Testis (tissue), 2 donors: ENCODE results near the gene ODAD2.

Experiments used
- CTCF ChIP-seq, 3 experiments: fragments of 450-650 bp in 2 of 3; fragments of 200-600 bp in 1 of 3; sonication (generic) in 1 of 3; IDR thresholded peaks; one replicate each; pipeline ENCODE4 v1.5.1; 2016 to 2019; ENCODE audit warnings: antibody characterized with exemption in 3 of 3, mild to moderate bottlenecking in 2 of 3, moderate library complexity in 1 of 3
- POLR2A ChIP-seq: fragments of 450-650 bp; IDR thresholded peaks from one replicate; pipeline ENCODE4 v1.6.1; 2017; ENCODE audit warnings: antibody characterized with exemption, mild to moderate bottlenecking, moderate library complexity

- TF ChIP-seq CTCF (IDR thresholded peaks at IDR 0.05) (no peak), POLR2A (no peak)
These were observed 141.3 kb downstream of the ODAD2 start for GRCh38 chr10:27857616-27858015.
